ENCODE data around the gene EBF3.

Gene EBF3

GRCh38 chr10:129963641-129964501, at the start of gene EBF3:
EBF3 (minus strand) TSS chr10:129964274; CDS start chr10:129963768, 506 bp downstream.
- DNase-seq, result peak; percentile 62

- no peak for DNase-seq
Observed at GRCh38 chr10:130013335-130014262, 49.5 kb upstream of the EBF3 start.

GRCh38 chr10:130012129-130012528, 48.1 kb upstream of the EBF3 start:
- no peak for DNase-seq

GRCh38 chr10:130010653-130011052, 46.6 kb upstream of the EBF3 start:
- DNase-seq, result no peak

GRCh38 chr10:130009228-130009627, 45.2 kb upstream of the EBF3 start:
- DNase-seq, result no peak

- DNase-seq, result no peak
Observed at GRCh38 chr10:130003787-130004613, 39.9 kb upstream of the EBF3 start.

- no peak for DNase-seq
Observed at GRCh38 chr10:130003166-130003565, 39.1 kb upstream of the EBF3 start.

- DNase-seq, result no peak
Observed at GRCh38 chr10:130002606-130003005, 38.5 kb upstream of the EBF3 start.

- DNase-seq, result no peak
Observed at GRCh38 chr10:130000918-130001317, 36.8 kb upstream of the EBF3 start.

GRCh38 chr10:129999140-129999539, 35.1 kb upstream of the EBF3 start:
- DNase-seq, result no peak

- DNase-seq, result no peak
Observed at GRCh38 chr10:129993621-129994020, 29.5 kb upstream of the EBF3 start.

GRCh38 chr10:129992356-129992755, 28.3 kb upstream of the EBF3 start:
- DNase-seq, result no peak

GRCh38 chr10:129982825-129983224, 18.8 kb upstream of the EBF3 start:
- no peak for DNase-seq

GRCh38 chr10:129978980-129979379, 14.9 kb upstream of the EBF3 start:
- no peak for DNase-seq

GRCh38 chr10:129978322-129978721, 14.2 kb upstream of the EBF3 start:
- no peak for DNase-seq

GRCh38 chr10:129977794-129978193, 13.7 kb upstream of the EBF3 start:
- no peak for DNase-seq

- DNase-seq, result no peak
Observed at GRCh38 chr10:129973674-129974059, 9.6 kb upstream of the EBF3 start.

- DNase-seq, result no peak
Observed at GRCh38 chr10:129972966-129973673, 9.0 kb upstream of the EBF3 start.

GRCh38 chr10:129972145-129972965, 8.3 kb upstream of the EBF3 start:
- DNase-seq, result no peak

- peak; percentile 59 for DNase-seq
Observed at GRCh38 chr10:129971381-129972144, 7.5 kb upstream of the EBF3 start.
